GM23338 (cell line): ENCODE measurements around the gene CANT1. TPM values are rescaled to one million over a fixed set of nuclear protein-coding genes. Genes with fewer than 3 reads are reported as not detected.

Source experiments
- ATAC-seq: fragments of 200-7000 bp; cut with Tn5 transposase; 3 replicates; pipeline ENCODE4 v1.9.1; 2020
- DNase-seq: peaks from one replicate; pipeline ENCODE4 v3.0.0-alpha.2; 2015; ENCODE audit warnings: low spot score
- H2AFZ ChIP-seq: fragments of 200-600 bp; sonication (generic); 2 replicates; pipeline ENCODE4 v1.8.0; 2016; ENCODE audit warnings: antibody characterized with exemption, mild to moderate bottlenecking, moderate library complexity
- H3F3A ChIP-seq: fragments of 200-600 bp; sonication (generic); replicated peaks from 2 replicates; pipeline ENCODE4 v1.8.0; 2017; ENCODE audit warnings: antibody characterized with exemption, mixed run types, low read depth
- H3K27ac ChIP-seq: fragments of 200-600 bp; sonication (generic); 2 replicates; pipeline ENCODE4 v1.6.1; 2016; ENCODE audit warnings: low read depth
- H3K27me3 ChIP-seq: fragments of 200-600 bp; sonication (generic); 2 replicates; pipeline ENCODE4 v1.8.0; 2016; ENCODE audit warnings: mild to moderate bottlenecking, mixed run types, moderate library complexity; ENCODE audit not compliant: insufficient read depth
- H3K36me3 ChIP-seq: fragments of 200-600 bp; sonication (generic); 2 replicates; pipeline ENCODE4 v1.8.0; 2016; ENCODE audit warnings: mild to moderate bottlenecking; ENCODE audit not compliant: insufficient read depth
- H3K4me1 ChIP-seq: fragments of 200-600 bp; sonication (generic); 2 replicates; pipeline ENCODE4 v1.8.0; 2016; ENCODE audit warnings: mild to moderate bottlenecking, moderate library complexity; ENCODE audit not compliant: insufficient read depth
- H3K4me2 ChIP-seq: fragments of 200-600 bp; sonication (generic); 2 replicates; pipeline ENCODE4 v1.7.1; 2017; ENCODE audit warnings: mixed run types
- H3K4me3 ChIP-seq: fragments of 200-600 bp; sonication (generic); 2 replicates; pipeline ENCODE4 v1.6.1; 2016; ENCODE audit warnings: mixed run types
- H3K79me2 ChIP-seq: fragments of 200-600 bp; sonication (generic); replicated peaks from 2 replicates; pipeline ENCODE4 v1.8.0; 2017; ENCODE audit warnings: mild to moderate bottlenecking; ENCODE audit not compliant: insufficient read depth
- H3K9me2 ChIP-seq: fragments of 200-600 bp; sonication (generic); 2 replicates; pipeline ENCODE4 v1.8.0; 2017; ENCODE audit not compliant: insufficient read depth
- H4K20me1 ChIP-seq: fragments of 200-600 bp; sonication (generic); replicated peaks from 2 replicates; pipeline ENCODE4 v1.8.0; 2017; ENCODE audit warnings: mild to moderate bottlenecking; ENCODE audit not compliant: insufficient read depth
- H3K27ac Mint-ChIP-seq: 2 replicates; pipeline ENCODE4 v1.8.0; 2020; ENCODE audit warnings: inconsistent platforms, mild to moderate bottlenecking, moderate library complexity, mixed read lengths
- H3K27me3 Mint-ChIP-seq: 3 replicates; pipeline ENCODE4 v1.8.0; 2022; ENCODE audit warnings: low read depth, mild to moderate bottlenecking, moderate library complexity, mixed read lengths, inconsistent platforms; ENCODE audit not compliant: insufficient read depth, poor library complexity
- H3K36me3 Mint-ChIP-seq: 3 replicates; pipeline ENCODE4 v1.8.0; 2021; ENCODE audit warnings: low read depth, mild to moderate bottlenecking, inconsistent platforms, moderate library complexity, mixed read lengths
- H3K4me1 Mint-ChIP-seq: 3 replicates; pipeline ENCODE4 v1.8.0; 2020; ENCODE audit warnings: mild to moderate bottlenecking, inconsistent platforms, mixed read lengths
- H3K4me3 Mint-ChIP-seq: 3 replicates; pipeline ENCODE4 v1.8.0; 2021; ENCODE audit warnings: moderate library complexity, mild to moderate bottlenecking, inconsistent platforms, mixed read lengths
- H3K9me3 Mint-ChIP-seq: 3 replicates; pipeline ENCODE4 v1.8.0; 2020; ENCODE audit warnings: moderate library complexity, mild to moderate bottlenecking, inconsistent platforms, mixed read lengths
- CREB1 ChIP-seq: fragments of 250-450 bp; sonication (Bioruptor Pico); IDR thresholded peaks from 2 replicates; pipeline ENCODE4 v1.5.0; 2020; ENCODE audit warnings: low read depth, mild to moderate bottlenecking, moderate library complexity
- EZH2 ChIP-seq: fragments of 200-600 bp; sonication (generic); IDR thresholded peaks from one replicate; pipeline ENCODE4 v1.8.0; 2017; ENCODE audit warnings: antibody characterized with exemption, mild to moderate bottlenecking, low read depth; ENCODE audit not compliant: unreplicated experiment
- EZH2phosphoT487 ChIP-seq: fragments of 200-600 bp; sonication (generic); IDR thresholded peaks from one replicate; pipeline ENCODE4 v1.8.1; 2018; ENCODE audit warnings: antibody characterized with exemption; ENCODE audit not compliant: unreplicated experiment
- JUNB ChIP-seq: IDR thresholded peaks from one replicate; pipeline ENCODE4 v1.6.1; 2016; ENCODE audit warnings: antibody characterized with exemption; ENCODE audit not compliant: unreplicated experiment
- ZNF331 ChIP-seq: fragments of 250-450 bp; sonication (Bioruptor Pico); IDR thresholded peaks from 2 replicates; pipeline ENCODE4 v1.5.0; 2020; ENCODE audit warnings: low read depth, mild to moderate bottlenecking, moderate library complexity
- polyA plus RNA-seq: library from polyadenylated mRNA; unstranded; fragments of >200 nt; fragmentation: Nextera tagmentation; extraction: Ambion mirVana; gene quantifications from 2 replicates; pipeline ENCODE4 v1.2.1, GENCODE V29; 2016
- total RNA-seq: library from RNA; depleted of rRNA; stranded (reverse); fragments of >200 nt; shearing (Covaris generic); gene quantifications from 2 replicates; pipeline ENCODE4 v1.2.3, GENCODE V29; 2014
- TF ChIP-seq, protein P1 (sequence below), 2 experiments: fragments of 200-600 bp in 1 of 2; sonication (generic) in 1 of 2; conservative IDR thresholded peaks; 2 replicates each; pipeline versions ENCODE4 v1.5.1 to v1.6.1; 2016 to 2017; ENCODE audit warnings: antibody characterized with exemption in 2 of 2, low read depth in 2 of 2, mild to moderate bottlenecking in 2 of 2, moderate library complexity in 1 of 2
- TF ChIP-seq, protein P2 (sequence below): IDR thresholded peaks from 2 replicates; pipeline ENCODE4 v1.6.1; 2016; ENCODE audit warnings: antibody characterized with exemption
- TF ChIP-seq, protein P3 (sequence below): fragments of 250-450 bp; sonication (Bioruptor Pico); IDR thresholded peaks from 2 replicates; pipeline ENCODE4 v1.5.0; 2020; ENCODE audit warnings: mild to moderate bottlenecking, moderate library complexity

The CANT1 gene
- total and polyA plus RNA-seq, 2 experiments from 2014 or later: 5.9 to 38.8 TPM

DNA sequence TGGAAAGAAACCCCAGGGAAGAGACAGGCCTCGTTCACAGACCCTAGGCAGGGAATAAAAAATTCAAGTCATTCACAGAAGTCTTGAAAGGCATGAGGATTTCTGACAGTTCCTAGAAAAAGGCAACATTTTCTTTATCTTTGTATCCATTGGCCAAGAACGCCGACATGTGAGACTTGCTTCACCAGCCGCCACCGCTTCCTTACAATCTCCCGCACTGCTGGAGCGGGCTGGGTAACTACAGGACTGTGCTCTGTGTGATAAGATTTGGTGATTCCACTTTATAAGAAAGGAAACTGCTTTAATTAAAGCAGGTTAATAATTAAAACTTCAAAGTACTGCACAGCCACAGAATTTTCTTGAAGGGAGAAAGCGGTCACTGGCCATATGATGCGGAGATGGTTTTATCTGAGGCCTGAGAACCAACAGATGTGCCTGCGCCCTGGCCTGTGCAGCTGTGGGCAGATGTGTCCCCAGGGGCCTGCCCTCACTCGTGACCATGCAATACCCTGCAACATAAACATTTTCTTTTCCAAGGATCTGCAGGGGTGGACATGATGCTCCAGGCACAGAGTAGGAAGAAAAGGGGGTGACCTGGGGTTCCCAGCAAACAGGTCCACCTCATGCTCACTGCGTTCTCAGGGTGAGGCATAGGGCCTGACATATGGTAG is 16.9 kb downstream of the CANT1 start (continued):
- TF ChIP-seq EZH2phosphoT487 (no peak), EZH2 (no peak), CREB1 (no peak), JUNB (no peak)
- TF ChIP-seq, protein P1, sequence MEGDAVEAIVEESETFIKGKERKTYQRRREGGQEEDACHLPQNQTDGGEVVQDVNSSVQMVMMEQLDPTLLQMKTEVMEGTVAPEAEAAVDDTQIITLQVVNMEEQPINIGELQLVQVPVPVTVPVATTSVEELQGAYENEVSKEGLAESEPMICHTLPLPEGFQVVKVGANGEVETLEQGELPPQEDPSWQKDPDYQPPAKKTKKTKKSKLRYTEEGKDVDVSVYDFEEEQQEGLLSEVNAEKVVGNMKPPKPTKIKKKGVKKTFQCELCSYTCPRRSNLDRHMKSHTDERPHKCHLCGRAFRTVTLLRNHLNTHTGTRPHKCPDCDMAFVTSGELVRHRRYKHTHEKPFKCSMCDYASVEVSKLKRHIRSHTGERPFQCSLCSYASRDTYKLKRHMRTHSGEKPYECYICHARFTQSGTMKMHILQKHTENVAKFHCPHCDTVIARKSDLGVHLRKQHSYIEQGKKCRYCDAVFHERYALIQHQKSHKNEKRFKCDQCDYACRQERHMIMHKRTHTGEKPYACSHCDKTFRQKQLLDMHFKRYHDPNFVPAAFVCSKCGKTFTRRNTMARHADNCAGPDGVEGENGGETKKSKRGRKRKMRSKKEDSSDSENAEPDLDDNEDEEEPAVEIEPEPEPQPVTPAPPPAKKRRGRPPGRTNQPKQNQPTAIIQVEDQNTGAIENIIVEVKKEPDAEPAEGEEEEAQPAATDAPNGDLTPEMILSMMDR (conservative IDR thresholded peaks at IDR 0.05; ENCODE audit: low read depth in 2 of 2): no peak
- TF ChIP-seq, protein P2, sequence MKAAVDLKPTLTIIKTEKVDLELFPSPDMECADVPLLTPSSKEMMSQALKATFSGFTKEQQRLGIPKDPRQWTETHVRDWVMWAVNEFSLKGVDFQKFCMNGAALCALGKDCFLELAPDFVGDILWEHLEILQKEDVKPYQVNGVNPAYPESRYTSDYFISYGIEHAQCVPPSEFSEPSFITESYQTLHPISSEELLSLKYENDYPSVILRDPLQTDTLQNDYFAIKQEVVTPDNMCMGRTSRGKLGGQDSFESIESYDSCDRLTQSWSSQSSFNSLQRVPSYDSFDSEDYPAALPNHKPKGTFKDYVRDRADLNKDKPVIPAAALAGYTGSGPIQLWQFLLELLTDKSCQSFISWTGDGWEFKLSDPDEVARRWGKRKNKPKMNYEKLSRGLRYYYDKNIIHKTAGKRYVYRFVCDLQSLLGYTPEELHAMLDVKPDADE: no peak

DNA sequence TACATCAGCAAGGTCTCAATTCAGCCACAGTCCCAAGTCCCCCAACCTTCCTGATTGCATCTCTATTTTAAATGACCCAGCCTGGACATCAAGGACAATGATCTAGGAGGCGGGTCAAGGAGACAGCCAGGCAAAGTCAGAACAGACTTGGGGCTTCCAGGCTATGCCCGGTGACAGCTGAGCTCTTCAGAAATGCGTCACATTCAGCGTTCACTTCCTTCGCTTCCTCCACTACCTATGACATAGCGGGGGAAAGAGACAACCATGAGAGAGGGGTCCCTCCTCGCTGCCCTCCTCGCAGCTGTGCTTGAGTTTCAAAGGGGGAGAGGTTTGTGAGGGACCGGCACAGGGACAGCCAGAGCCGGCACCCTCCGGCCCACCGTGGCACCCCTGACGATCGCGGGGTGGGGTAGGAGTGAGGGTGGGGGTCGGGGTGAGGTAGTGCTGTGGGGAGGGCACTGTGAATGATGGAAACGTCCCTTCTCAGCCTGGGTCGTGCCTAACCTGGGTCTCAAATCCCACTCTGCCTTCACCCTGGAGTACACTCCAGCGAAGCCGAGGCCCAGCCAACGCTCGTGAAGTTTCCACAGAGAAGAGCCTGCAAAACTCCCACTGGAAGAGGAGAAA is 17.5 kb downstream of the CANT1 start:
- no peak for ATAC-seq
- no peaks in the 10 kb centered on the region for H3F3A ChIP-seq
- Mint-ChIP-seq H3K9me3 (no peaks in the 10 kb centered on the region), H3K36me3 (peaks cover 35% of the 10 kb centered on the region), H3K4me3 (no peak overlapping the region), H3K27ac (no peak overlapping the region), H3K4me1 (peaks cover under 1% of the 10 kb centered on the region; the same call in 2 of the 3 replicates), H3K27me3 (peaks cover 13% of the 10 kb centered on the region)
- H2AFZ ChIP-seq: no peak overlapping the region
- H3K4me2 ChIP-seq: no peak overlapping the region
- H3K27me3 ChIP-seq: no peaks in the 10 kb centered on the region
- H3K79me2 ChIP-seq: no peaks in the 10 kb centered on the region
- no peak overlapping the region for H3K27ac ChIP-seq
- TF ChIP-seq, protein P3, sequence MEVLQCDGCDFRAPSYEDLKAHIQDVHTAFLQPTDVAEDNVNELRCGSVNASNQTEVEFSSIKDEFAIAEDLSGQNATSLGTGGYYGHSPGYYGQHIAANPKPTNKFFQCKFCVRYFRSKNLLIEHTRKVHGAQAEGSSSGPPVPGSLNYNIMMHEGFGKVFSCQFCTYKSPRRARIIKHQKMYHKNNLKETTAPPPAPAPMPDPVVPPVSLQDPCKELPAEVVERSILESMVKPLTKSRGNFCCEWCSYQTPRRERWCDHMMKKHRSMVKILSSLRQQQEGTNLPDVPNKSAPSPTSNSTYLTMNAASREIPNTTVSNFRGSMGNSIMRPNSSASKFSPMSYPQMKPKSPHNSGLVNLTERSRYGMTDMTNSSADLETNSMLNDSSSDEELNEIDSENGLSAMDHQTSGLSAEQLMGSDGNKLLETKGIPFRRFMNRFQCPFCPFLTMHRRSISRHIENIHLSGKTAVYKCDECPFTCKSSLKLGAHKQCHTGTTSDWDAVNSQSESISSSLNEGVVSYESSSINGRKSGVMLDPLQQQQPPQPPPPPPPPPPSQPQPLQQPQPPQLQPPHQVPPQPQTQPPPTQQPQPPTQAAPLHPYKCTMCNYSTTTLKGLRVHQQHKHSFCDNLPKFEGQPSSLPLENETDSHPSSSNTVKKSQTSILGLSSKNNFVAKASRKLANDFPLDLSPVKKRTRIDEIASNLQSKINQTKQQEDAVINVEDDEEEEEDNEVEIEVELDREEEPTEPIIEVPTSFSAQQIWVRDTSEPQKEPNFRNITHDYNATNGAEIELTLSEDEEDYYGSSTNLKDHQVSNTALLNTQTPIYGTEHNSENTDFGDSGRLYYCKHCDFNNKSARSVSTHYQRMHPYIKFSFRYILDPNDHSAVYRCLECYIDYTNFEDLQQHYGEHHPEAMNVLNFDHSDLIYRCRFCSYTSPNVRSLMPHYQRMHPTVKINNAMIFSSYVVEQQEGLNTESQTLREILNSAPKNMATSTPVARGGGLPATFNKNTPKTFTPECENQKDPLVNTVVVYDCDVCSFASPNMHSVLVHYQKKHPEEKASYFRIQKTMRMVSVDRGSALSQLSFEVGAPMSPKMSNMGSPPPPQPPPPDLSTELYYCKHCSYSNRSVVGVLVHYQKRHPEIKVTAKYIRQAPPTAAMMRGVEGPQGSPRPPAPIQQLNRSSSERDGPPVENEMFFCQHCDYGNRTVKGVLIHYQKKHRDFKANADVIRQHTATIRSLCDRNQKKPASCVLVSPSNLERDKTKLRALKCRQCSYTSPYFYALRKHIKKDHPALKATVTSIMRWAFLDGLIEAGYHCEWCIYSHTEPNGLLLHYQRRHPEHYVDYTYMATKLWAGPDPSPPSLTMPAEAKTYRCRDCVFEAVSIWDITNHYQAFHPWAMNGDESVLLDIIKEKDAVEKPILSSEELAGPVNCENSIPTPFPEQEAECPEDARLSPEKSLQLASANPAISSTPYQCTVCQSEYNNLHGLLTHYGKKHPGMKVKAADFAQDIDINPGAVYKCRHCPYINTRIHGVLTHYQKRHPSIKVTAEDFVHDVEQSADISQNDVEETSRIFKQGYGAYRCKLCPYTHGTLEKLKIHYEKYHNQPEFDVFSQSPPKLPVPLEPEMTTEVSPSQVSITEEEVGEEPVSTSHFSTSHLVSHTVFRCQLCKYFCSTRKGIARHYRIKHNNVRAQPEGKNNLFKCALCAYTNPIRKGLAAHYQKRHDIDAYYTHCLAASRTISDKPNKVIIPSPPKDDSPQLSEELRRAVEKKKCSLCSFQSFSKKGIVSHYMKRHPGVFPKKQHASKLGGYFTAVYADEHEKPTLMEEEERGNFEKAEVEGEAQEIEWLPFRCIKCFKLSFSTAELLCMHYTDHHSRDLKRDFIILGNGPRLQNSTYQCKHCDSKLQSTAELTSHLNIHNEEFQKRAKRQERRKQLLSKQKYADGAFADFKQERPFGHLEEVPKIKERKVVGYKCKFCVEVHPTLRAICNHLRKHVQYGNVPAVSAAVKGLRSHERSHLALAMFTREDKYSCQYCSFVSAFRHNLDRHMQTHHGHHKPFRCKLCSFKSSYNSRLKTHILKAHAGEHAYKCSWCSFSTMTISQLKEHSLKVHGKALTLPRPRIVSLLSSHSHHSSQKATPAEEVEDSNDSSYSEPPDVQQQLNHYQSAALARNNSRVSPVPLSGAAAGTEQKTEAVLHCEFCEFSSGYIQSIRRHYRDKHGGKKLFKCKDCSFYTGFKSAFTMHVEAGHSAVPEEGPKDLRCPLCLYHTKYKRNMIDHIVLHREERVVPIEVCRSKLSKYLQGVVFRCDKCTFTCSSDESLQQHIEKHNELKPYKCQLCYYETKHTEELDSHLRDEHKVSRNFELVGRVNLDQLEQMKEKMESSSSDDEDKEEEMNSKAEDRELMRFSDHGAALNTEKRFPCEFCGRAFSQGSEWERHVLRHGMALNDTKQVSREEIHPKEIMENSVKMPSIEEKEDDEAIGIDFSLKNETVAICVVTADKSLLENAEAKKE: no peak
- TF ChIP-seq ZNF331 (CRISPR knock-in tag): no peak
- no peak for TF ChIP-seq CREB1
- no peak for DNase-seq
- H4K20me1 ChIP-seq: peaks cover 3% of the 10 kb centered on the region; the same call in 1 of the 2 replicates
- H3K36me3 ChIP-seq: 0 out of 2 replicates have a peak, but pooled peaks cover 3% of the 10 kb centered on the region
- no peak overlapping the region for H3K4me3 ChIP-seq
- no peaks in the 10 kb centered on the region for H3K9me2 ChIP-seq
- H3K4me1 ChIP-seq: peaks cover under 1% of the 10 kb centered on the region; the same call in 1 of the 2 replicates
